Measurements from ENCODE around the gene ADGRA1.

DNA sequence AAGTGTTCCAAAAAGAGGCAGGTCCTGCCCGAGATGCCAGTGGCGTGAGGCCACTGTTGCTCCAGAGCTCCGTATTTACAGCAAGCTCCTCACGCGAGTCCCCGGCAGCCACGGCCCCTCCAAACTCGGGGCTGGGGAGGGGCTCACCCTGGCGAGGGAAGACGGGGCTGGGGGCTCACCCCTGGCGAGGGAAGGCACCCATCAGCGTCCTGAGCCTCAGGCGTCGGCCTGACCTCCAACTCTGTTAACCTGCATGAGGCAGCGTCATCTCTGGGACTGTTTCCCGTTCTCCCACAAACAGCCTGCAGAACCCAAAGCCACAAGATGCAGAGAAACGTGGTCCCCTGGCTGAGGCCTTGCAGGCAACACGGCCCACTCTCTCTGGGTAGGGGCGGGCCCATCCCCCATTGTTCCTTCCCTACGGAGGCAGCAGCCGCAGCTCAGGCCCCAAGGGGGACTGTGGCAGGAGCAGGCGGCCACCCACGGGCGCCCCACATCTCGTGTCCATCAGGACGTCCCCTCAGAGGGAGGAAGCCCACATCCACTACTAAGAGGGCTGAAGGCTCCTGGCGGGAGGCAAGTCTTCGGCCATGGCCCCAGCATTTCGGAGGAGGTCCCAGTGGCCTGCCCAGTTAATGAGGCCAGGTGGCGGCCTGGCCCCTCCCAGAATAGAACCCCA lies 4.2 kb upstream of the ADGRA1 start:
- TF ChIP-seq TEAD4 (IDR thresholded peaks at IDR 0.05; ENCODE audit: low read depth, low read length) (no peak), KDM1A (IDR thresholded peaks at IDR 0.05; ENCODE audit: borderline replicate concordance, low read length) (no peak), EZH2 (IDR thresholded peaks at IDR 0.05; ENCODE audit: low read depth, low read length, severe bottlenecking) (no peak), RAD21 (IDR thresholded peaks at IDR 0.05 in 1 of 2, conservative IDR thresholded peaks at IDR 0.05 in 1 of 2; ENCODE audit: low read depth in 2 of 2, low read length in 2 of 2) (no peak), BRCA1 (IDR thresholded peaks at IDR 0.05; ENCODE audit: low read depth, low read length) (no peak), BCL11A (IDR thresholded peaks at IDR 0.05; ENCODE audit: low read depth in 2 of 2, low read length in 2 of 2) (no peak), SIN3A (conservative IDR thresholded peaks at IDR 0.05 in 1 of 2, IDR thresholded peaks at IDR 0.05 in 1 of 2; ENCODE audit: low read depth in 1 of 2, low read length in 2 of 2) (no peak), TBP (IDR thresholded peaks at IDR 0.05; ENCODE audit: low read depth, low read length) (no peak)
- TF ChIP-seq, protein P1, sequence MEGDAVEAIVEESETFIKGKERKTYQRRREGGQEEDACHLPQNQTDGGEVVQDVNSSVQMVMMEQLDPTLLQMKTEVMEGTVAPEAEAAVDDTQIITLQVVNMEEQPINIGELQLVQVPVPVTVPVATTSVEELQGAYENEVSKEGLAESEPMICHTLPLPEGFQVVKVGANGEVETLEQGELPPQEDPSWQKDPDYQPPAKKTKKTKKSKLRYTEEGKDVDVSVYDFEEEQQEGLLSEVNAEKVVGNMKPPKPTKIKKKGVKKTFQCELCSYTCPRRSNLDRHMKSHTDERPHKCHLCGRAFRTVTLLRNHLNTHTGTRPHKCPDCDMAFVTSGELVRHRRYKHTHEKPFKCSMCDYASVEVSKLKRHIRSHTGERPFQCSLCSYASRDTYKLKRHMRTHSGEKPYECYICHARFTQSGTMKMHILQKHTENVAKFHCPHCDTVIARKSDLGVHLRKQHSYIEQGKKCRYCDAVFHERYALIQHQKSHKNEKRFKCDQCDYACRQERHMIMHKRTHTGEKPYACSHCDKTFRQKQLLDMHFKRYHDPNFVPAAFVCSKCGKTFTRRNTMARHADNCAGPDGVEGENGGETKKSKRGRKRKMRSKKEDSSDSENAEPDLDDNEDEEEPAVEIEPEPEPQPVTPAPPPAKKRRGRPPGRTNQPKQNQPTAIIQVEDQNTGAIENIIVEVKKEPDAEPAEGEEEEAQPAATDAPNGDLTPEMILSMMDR (IDR thresholded peaks at IDR 0.05; ENCODE audit: control extremely low read depth in 1 of 3, insufficient read depth in 1 of 3, low read depth in 1 of 3, low read length in 3 of 3): no peak
- TF ChIP-seq, protein P2, sequence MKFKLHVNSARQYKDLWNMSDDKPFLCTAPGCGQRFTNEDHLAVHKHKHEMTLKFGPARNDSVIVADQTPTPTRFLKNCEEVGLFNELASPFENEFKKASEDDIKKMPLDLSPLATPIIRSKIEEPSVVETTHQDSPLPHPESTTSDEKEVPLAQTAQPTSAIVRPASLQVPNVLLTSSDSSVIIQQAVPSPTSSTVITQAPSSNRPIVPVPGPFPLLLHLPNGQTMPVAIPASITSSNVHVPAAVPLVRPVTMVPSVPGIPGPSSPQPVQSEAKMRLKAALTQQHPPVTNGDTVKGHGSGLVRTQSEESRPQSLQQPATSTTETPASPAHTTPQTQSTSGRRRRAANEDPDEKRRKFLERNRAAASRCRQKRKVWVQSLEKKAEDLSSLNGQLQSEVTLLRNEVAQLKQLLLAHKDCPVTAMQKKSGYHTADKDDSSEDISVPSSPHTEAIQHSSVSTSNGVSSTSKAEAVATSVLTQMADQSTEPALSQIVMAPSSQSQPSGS (IDR thresholded peaks at IDR 0.05; ENCODE audit: low read length): no peak
